A549 (cell line): ENCODE results near the gene DBNDD2. TPM values are rescaled to one million over a fixed set of nuclear protein-coding genes. Genes with fewer than 3 reads are reported as not detected.
A peak's percentile ranks its signal among the peaks of the same experiment; 100 is the strongest.

ENCODE experiments used
- ATAC-seq, 2 experiments: fragments of 200-7000 bp in 1 of 2; fragments of >200 bp in 1 of 2; cut with Nextera tagmentation in 1 of 2; cut with Tn5 transposase in 1 of 2; 3 replicates each; pipeline versions ENCODE4 v1.8.0 to v1.9.1; 2018 to 2020; ENCODE audit warnings: mild to moderate bottlenecking in 1 of 2, moderate library complexity in 1 of 2
- CTCF ChIA-PET: fragments of 300-600 bp; sonication (Branson Sonifier 250); formaldehyde crosslinking; extraction: SDS; loops from one replicate; lab custom pipeline; 2021; ENCODE audit warnings: antibody characterized with exemption, inconsistent platforms; lab: Yijun Ruan, JAX
- POLR2A ChIA-PET: fragments of 350-600 bp; formaldehyde crosslinking; extraction: SDS; loops from one replicate; lab custom pipeline; 2021; ENCODE audit warnings: antibody characterized with exemption, inconsistent platforms; lab: Yijun Ruan, JAX
- DNase-seq, 2 experiments: peaks; one replicate each; pipeline versions ENCODE4 v3.0.0 to v3.0.0-alpha.2; 2011 to 2016; ENCODE audit warnings: low read depth in 1 of 2, low spot score in 1 of 2
- FAIRE-seq: peaks from 2 replicates; lab custom pipeline; 2011; peaks lifted over from hg19 to GRCh38; lab: Jason Lieb, UNC
- H3K27ac ChIP-seq, 2 experiments: fragments of >200 bp; sonication (Bioruptor Twin); formaldehyde crosslinking; 3 replicates each; pipeline ENCODE4 v1.5.1; 2016 to 2017
- H3K4me1 ChIP-seq: fragments of >200 bp; sonication (Bioruptor Twin); formaldehyde crosslinking; 3 replicates; pipeline ENCODE4 v1.6.1; 2016
- H3K4me2 ChIP-seq: fragments of >200 bp; sonication (Bioruptor Twin); formaldehyde crosslinking; 3 replicates; pipeline ENCODE4 v1.6.1; 2016
- H3K4me3 ChIP-seq: fragments of >200 bp; sonication (Bioruptor Twin); formaldehyde crosslinking; 3 replicates; pipeline ENCODE4 v1.5.1; 2016
- H3K9me3 ChIP-seq: fragments of >200 bp; sonication (Bioruptor Twin); formaldehyde crosslinking; 3 replicates; pipeline ENCODE4 v1.6.1; 2016
- CHD2 ChIP-seq: fragments of 150-350 bp; IDR thresholded peaks from 2 replicates; pipeline ENCODE4 v1.6.1; 2014; ENCODE audit warnings: low read length; ENCODE audit not compliant: partially characterized antibody
- CTCF ChIP-seq: fragments of >200 bp; sonication (Bioruptor Twin); formaldehyde crosslinking; IDR thresholded peaks from 3 replicates; pipeline ENCODE4 v1.5.1; 2016
- ELK1 ChIP-seq: fragments of 150-350 bp; IDR thresholded peaks from 2 replicates; pipeline ENCODE4 v1.6.1; 2014; ENCODE audit warnings: low read depth, mild to moderate bottlenecking, low read length
- HOXB13 ChIP-seq: fragments of 250-450 bp; sonication (Bioruptor Pico); IDR thresholded peaks from 2 replicates; pipeline ENCODE4 v1.5.0; 2020; ENCODE audit warnings: low read depth, mild to moderate bottlenecking, moderate library complexity
- MAZ ChIP-seq: fragments of 150-350 bp; IDR thresholded peaks from 2 replicates; pipeline ENCODE4 v1.6.1; 2014; ENCODE audit warnings: antibody characterized with exemption, low read depth, low read length, borderline replicate concordance
- POLR2AphosphoS2 ChIP-seq: conservative IDR thresholded peaks from 2 replicates; pipeline ENCODE4 v1.6.1; 2012; ENCODE audit warnings: low read length, improper control_type of control experiment, inconsistent platforms
- USF2 ChIP-seq: fragments of 450-650 bp; IDR thresholded peaks from 2 replicates; pipeline ENCODE4 v1.6.1; 2014; ENCODE audit warnings: antibody characterized with exemption
- ZC3H11A ChIP-seq: fragments of 450-650 bp; IDR thresholded peaks from 2 replicates; pipeline ENCODE4 v1.6.1; 2014; ENCODE audit warnings: antibody characterized with exemption, mild to moderate bottlenecking
- WGBS: methylation state at CpG from one replicate; pipeline ENCODE4 v1.1.6; 2017; ENCODE audit errors: missing lambda C conversion rate; 5-methylcytosine and 5-hydroxymethylcytosine counted together
- polyA minus RNA-seq: library from RNA; depleted of rRNA, polyadenylated mRNA; stranded (reverse); fragments of >200 nt; gene quantifications from 2 replicates; pipeline ENCODE4 v1.2.3, GENCODE V29; 2011; rRNA and poly(A)+ RNA removed
- polyA plus RNA-seq, 4 experiments: library from polyadenylated mRNA; depleted of rRNA in 3 of 4; stranded (reverse); fragments of >200 nt; fragmentation: RNase III in 1 of 4; extraction: RNeasy Plus Mini Kit Qiagen cat#74134 plus additional on column Dnase treatment in 1 of 4; gene quantifications; 2 replicates in 3 of 4; 3 replicates in 1 of 4; pipeline ENCODE4 v1.2.3, GENCODE V29; 2011 to 2017
- TF ChIP-seq, protein P1 (sequence below): fragments of 200-600 bp; sonication (generic); IDR thresholded peaks from 2 replicates; pipeline ENCODE4 v1.6.1; 2016; ENCODE audit warnings: antibody characterized with exemption, mild to moderate bottlenecking, moderate library complexity
- TF ChIP-seq, protein P2 (sequence below): fragments of 250-450 bp; sonication (Bioruptor Pico); IDR thresholded peaks from 2 replicates; pipeline ENCODE4 v1.5.0; 2020; ENCODE audit warnings: low read depth, mild to moderate bottlenecking, moderate library complexity
- TF ChIP-seq, protein P3 (sequence below): IDR thresholded peaks from 2 replicates; pipeline ENCODE4 v1.6.1; 2012

The DBNDD2 gene, protein sequence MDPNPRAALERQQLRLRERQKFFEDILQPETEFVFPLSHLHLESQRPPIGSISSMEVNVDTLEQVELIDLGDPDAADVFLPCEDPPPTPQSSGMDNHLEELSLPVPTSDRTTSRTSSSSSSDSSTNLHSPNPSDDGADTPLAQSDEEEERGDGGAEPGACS
- polyA plus RNA-seq (2011; rRNA removed) (20.9 and 31.1 TPM in 2 replicates), polyA plus RNA-seq (2017; fragmentation: RNase III; extraction: RNeasy Plus Mini Kit Qiagen cat#74134 plus additional on column Dnase treatment) (6.2 to 6.5 TPM (median 6.3 TPM) in 3 replicates), polyA minus RNA-seq (9.8 and 14.8 TPM in 2 replicates)
- 14.2 and 15.9 TPM in 2 replicates for polyA plus RNA-seq (2012; cell fraction: cytosol; rRNA removed)
- polyA plus RNA-seq (2012; cell fraction: nucleus; rRNA removed) = 9.5 and 13.5 TPM in 2 replicates

GRCh38 chr20:45407783-45408645, at the start of gene DBNDD2:
Gene DBNDD2, plus strand, starts transcription at chr20:45408289. Its CDS starts 179 bp downstream, at chr20:45408468.
- Histone ChIP-seq H3K4me1 (peaks cover 4% of the 10 kb centered on the region; the same call in 1 of the 3 replicates), H3K27ac (no peak within 1 kb of the TSS; a peak in 1 of 6 replicates), H3K9me3 (no peaks in the 10 kb centered on the region), H3K4me3 (no peak within 1 kb of the TSS), H3K4me2 (peak within 1 kb of the TSS; percentile 100; the same call in 2 of the 3 replicates)
- ATAC-seq (no peak), FAIRE-seq (no peak), DNase-seq (no peak)
- TF ChIP-seq MAZ = no peak
- no peak for TF ChIP-seq POLR2AphosphoS2
- TF ChIP-seq ZC3H11A = no peak
- TF ChIP-seq HOXB13 (CRISPR knock-in tag) = no peak
- ChIA-PET CTCF (interaction anchor here (1.3 to 6.9 kb wide), 7 partner anchors 12 to 96 kb away, joined by 3 to 56 read pairs (median 4); no protein-coding TSS in a partner anchor), POLR2A (interaction anchor here (1.8 kb wide), 1 partner anchor 8 kb away, joined by 15 read pairs; the partner anchor contains the start of gene PIGT)
- WGBS = 96% methylated on average over 21 of the region's 21 CpGs

GRCh38 chr20:45359069-45359405, 49.1 kb upstream of the DBNDD2 start:
- TF ChIP-seq ELK1 (no peak), USF2 (no peak), CTCF (no peak), CHD2 (no peak)
- TF ChIP-seq, protein P1, sequence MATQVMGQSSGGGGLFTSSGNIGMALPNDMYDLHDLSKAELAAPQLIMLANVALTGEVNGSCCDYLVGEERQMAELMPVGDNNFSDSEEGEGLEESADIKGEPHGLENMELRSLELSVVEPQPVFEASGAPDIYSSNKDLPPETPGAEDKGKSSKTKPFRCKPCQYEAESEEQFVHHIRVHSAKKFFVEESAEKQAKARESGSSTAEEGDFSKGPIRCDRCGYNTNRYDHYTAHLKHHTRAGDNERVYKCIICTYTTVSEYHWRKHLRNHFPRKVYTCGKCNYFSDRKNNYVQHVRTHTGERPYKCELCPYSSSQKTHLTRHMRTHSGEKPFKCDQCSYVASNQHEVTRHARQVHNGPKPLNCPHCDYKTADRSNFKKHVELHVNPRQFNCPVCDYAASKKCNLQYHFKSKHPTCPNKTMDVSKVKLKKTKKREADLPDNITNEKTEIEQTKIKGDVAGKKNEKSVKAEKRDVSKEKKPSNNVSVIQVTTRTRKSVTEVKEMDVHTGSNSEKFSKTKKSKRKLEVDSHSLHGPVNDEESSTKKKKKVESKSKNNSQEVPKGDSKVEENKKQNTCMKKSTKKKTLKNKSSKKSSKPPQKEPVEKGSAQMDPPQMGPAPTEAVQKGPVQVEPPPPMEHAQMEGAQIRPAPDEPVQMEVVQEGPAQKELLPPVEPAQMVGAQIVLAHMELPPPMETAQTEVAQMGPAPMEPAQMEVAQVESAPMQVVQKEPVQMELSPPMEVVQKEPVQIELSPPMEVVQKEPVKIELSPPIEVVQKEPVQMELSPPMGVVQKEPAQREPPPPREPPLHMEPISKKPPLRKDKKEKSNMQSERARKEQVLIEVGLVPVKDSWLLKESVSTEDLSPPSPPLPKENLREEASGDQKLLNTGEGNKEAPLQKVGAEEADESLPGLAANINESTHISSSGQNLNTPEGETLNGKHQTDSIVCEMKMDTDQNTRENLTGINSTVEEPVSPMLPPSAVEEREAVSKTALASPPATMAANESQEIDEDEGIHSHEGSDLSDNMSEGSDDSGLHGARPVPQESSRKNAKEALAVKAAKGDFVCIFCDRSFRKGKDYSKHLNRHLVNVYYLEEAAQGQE = no peak
- TF ChIP-seq, protein P2, sequence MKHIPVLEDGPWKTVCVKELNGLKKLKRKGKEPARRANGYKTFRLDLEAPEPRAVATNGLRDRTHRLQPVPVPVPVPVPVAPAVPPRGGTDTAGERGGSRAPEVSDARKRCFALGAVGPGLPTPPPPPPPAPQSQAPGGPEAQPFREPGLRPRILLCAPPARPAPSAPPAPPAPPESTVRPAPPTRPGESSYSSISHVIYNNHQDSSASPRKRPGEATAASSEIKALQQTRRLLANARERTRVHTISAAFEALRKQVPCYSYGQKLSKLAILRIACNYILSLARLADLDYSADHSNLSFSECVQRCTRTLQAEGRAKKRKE (CRISPR knock-in tag) = no peak
- TF ChIP-seq, protein P3, sequence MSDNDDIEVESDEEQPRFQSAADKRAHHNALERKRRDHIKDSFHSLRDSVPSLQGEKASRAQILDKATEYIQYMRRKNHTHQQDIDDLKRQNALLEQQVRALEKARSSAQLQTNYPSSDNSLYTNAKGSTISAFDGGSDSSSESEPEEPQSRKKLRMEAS = no peak
- WGBS = 90% methylated on average over 7 of the region's 7 CpGs
- Histone ChIP-seq H3K4me3 (no peak overlapping the region), H3K9me3 (no peaks in the 10 kb centered on the region), H3K4me1 (peaks cover 52% of the 10 kb centered on the region), H3K4me2 (no peak overlapping the region; the same call in 2 of the 3 replicates), H3K27ac (0 out of 6 replicates have a peak overlapping the region, but pooled peaks of 1 of the 2 experiments have one; percentile 4)
- DNase-seq (no peak), ATAC-seq (no peak), FAIRE-seq (no peak)
- ChIA-PET CTCF (interaction anchor here (0.5 to 9.2 kb wide), 11 partner anchors 8 to 412 kb away, joined by 3 to 159 read pairs (median 47); partner anchors contain the start of gene SDC4), POLR2A (interaction anchor here (1.0 kb wide), 1 partner anchor 15 kb away, joined by 3 read pairs; no protein-coding TSS in a partner anchor)
